GM21619 (cell line): ENCODE data around the gene SDCCAG8.
"Not testable (repeated sequence)": the region's sequence is repeated elsewhere in the genome, so short reads cannot be mapped to it uniquely, and the experiment has no call there.

Experiments used
- ATAC-seq: cut with Tn5 transposase; IDR thresholded peaks from one replicate; pipeline ENCODE4 v1.9.1; 2021; ENCODE audit not compliant: unreplicated experiment

SDCCAG8 gene

GRCh38 chr1:243255791-243256512 is at the start of gene SDCCAG8:
TSS of gene SDCCAG8 (plus strand) at chr1:243256041. CDS start at chr1:243256174, 133 bp downstream.
- ATAC-seq: peak; percentile 69

GRCh38 chr1:243211984-243212383 is 43.9 kb upstream of the SDCCAG8 start:
- ATAC-seq: not testable (repeated sequence)

- ATAC-seq: no peak
Observed at GRCh38 chr1:243213045-243213787, 42.6 kb upstream of the SDCCAG8 start.

- ATAC-seq: not testable (repeated sequence)
Observed at GRCh38 chr1:243215276-243215875, 40.5 kb upstream of the SDCCAG8 start.

- no peak for ATAC-seq
Observed at GRCh38 chr1:243216741-243217140, 39.1 kb upstream of the SDCCAG8 start.

- no peak for ATAC-seq
Observed at GRCh38 chr1:243217349-243217748, 38.5 kb upstream of the SDCCAG8 start.

- no peak for ATAC-seq
Observed at GRCh38 chr1:243218059-243218458, 37.8 kb upstream of the SDCCAG8 start.

- no peak for ATAC-seq
Observed at GRCh38 chr1:243227622-243228021, 28.2 kb upstream of the SDCCAG8 start.

GRCh38 chr1:243229526-243229925 is 26.3 kb upstream of the SDCCAG8 start:
- ATAC-seq: no peak

- ATAC-seq: no peak
Observed at GRCh38 chr1:243230914-243231313, 24.9 kb upstream of the SDCCAG8 start.

GRCh38 chr1:243233908-243234307 is 21.9 kb upstream of the SDCCAG8 start:
- no peak for ATAC-seq

- no peak for ATAC-seq
Observed at GRCh38 chr1:243234978-243235647, 20.7 kb upstream of the SDCCAG8 start.

- ATAC-seq: peak; percentile 80
Observed at GRCh38 chr1:243236604-243237252, 19.1 kb upstream of the SDCCAG8 start.

GRCh38 chr1:243244432-243244841 is 11.4 kb upstream of the SDCCAG8 start:
- ATAC-seq: peak; percentile 47

- ATAC-seq: no peak
Observed at GRCh38 chr1:243246916-243247315, 8.9 kb upstream of the SDCCAG8 start.

- no peak for ATAC-seq
Observed at GRCh38 chr1:243247901-243248300, 7.9 kb upstream of the SDCCAG8 start.

GRCh38 chr1:243249214-243249613 is 6.6 kb upstream of the SDCCAG8 start:
- no peak for ATAC-seq

GRCh38 chr1:243250102-243250501 is 5.7 kb upstream of the SDCCAG8 start:
- no peak for ATAC-seq

- ATAC-seq: no peak
Observed at GRCh38 chr1:243251539-243251938, 4.3 kb upstream of the SDCCAG8 start.

GRCh38 chr1:243253211-243253925 is 2.5 kb upstream of the SDCCAG8 start:
- ATAC-seq: no peak
